Neural progenitor cell (in vitro differentiated cells): ENCODE measurements around the gene ASIC2. TPM values are rescaled to one million over a fixed set of nuclear protein-coding genes. Genes with fewer than 3 reads are reported as not detected.

Source experiments
- DNase-seq: peaks from one replicate; pipeline ENCODE4 v3.0.0-alpha.2; 2016; ENCODE audit warnings: low spot score
- H2AFZ ChIP-seq: fragments of 200-600 bp; sonication (generic); replicated peaks from 2 replicates; pipeline ENCODE4 v1.6.1; 2016; ENCODE audit warnings: antibody characterized with exemption
- H3F3A ChIP-seq: fragments of 200-600 bp; sonication (generic); 2 replicates; pipeline ENCODE4 v1.6.1; 2016; ENCODE audit warnings: antibody characterized with exemption, low read depth
- H3K27ac ChIP-seq: fragments of 200-600 bp; sonication (generic); 2 replicates; pipeline ENCODE4 v1.5.1; 2016; ENCODE audit warnings: mild to moderate bottlenecking
- H3K27me3 ChIP-seq: fragments of 200-600 bp; sonication (generic); 2 replicates; pipeline ENCODE4 v1.6.1; 2016; ENCODE audit warnings: mild to moderate bottlenecking, moderate library complexity
- H3K36me3 ChIP-seq: fragments of 200-600 bp; sonication (generic); 2 replicates; pipeline ENCODE4 v1.5.1; 2016
- H3K4me1 ChIP-seq: fragments of 200-600 bp; sonication (generic); 2 replicates; pipeline ENCODE4 v1.6.1; 2016; ENCODE audit warnings: mixed run types
- H3K4me2 ChIP-seq: fragments of 200-600 bp; sonication (generic); 2 replicates; pipeline ENCODE4 v1.6.1; 2016
- H3K4me3 ChIP-seq: fragments of 200-600 bp; sonication (generic); 2 replicates; pipeline ENCODE4 v1.5.1; 2016
- H3K79me2 ChIP-seq: fragments of 200-600 bp; sonication (generic); 2 replicates; pipeline ENCODE4 v1.6.1; 2016; ENCODE audit warnings: low read depth
- H3K9ac ChIP-seq: fragments of 200-600 bp; sonication (generic); 2 replicates; pipeline ENCODE4 v1.6.1; 2016
- H3K9me3 ChIP-seq: fragments of 200-600 bp; sonication (generic); 2 replicates; pipeline ENCODE4 v1.5.1; 2016; ENCODE audit warnings: low read depth
- H4K20me1 ChIP-seq: fragments of 200-600 bp; sonication (generic); 2 replicates; pipeline ENCODE4 v1.6.1; 2016; ENCODE audit warnings: low read depth
- H3K27ac Mint-ChIP-seq: 3 replicates; pipeline ENCODE4 v1.8.0; 2021; ENCODE audit warnings: mixed read lengths
- H3K27me3 Mint-ChIP-seq: 2 replicates; pipeline ENCODE4 v1.8.0; 2022; ENCODE audit warnings: low read depth, mild to moderate bottlenecking, inconsistent platforms, moderate library complexity, mixed read lengths; ENCODE audit not compliant: insufficient read depth
- H3K36me3 Mint-ChIP-seq: 3 replicates; pipeline ENCODE4 v1.8.0; 2021; ENCODE audit warnings: mixed read lengths
- H3K4me1 Mint-ChIP-seq: 3 replicates; pipeline ENCODE4 v1.8.0; 2021; ENCODE audit warnings: mixed read lengths
- H3K4me3 Mint-ChIP-seq: 3 replicates; pipeline ENCODE4 v1.8.0; 2021; ENCODE audit warnings: mild to moderate bottlenecking, moderate library complexity, mixed read lengths
- H3K9me3 Mint-ChIP-seq: 3 replicates; pipeline ENCODE4 v1.8.0; 2020; ENCODE audit warnings: mixed read lengths
- EZH2 ChIP-seq: fragments of 200-600 bp; sonication (generic); IDR thresholded peaks from 2 replicates; pipeline ENCODE4 v1.6.1; 2017; ENCODE audit warnings: antibody characterized with exemption, mild to moderate bottlenecking, moderate library complexity
- EZH2phosphoT487 ChIP-seq: fragments of 200-600 bp; sonication (generic); IDR thresholded peaks from 2 replicates; pipeline ENCODE4 v1.6.1; 2017; ENCODE audit warnings: antibody characterized with exemption
- total RNA-seq: library from RNA; depleted of rRNA; stranded (reverse); fragments of >200 nt; gene quantifications from 2 replicates; pipeline ENCODE4 v1.2.3, GENCODE V29; 2015; ENCODE audit warnings: low replicate concordance
- TF ChIP-seq, protein P1 (sequence below): fragments of 200-600 bp; sonication (generic); IDR thresholded peaks from 2 replicates; pipeline ENCODE4 v1.5.1; 2017; ENCODE audit warnings: antibody characterized with exemption, mild to moderate bottlenecking

ASIC2 gene
- total RNA-seq, 1 donor from 2014 or later, result 2.3 TPM

DNA sequence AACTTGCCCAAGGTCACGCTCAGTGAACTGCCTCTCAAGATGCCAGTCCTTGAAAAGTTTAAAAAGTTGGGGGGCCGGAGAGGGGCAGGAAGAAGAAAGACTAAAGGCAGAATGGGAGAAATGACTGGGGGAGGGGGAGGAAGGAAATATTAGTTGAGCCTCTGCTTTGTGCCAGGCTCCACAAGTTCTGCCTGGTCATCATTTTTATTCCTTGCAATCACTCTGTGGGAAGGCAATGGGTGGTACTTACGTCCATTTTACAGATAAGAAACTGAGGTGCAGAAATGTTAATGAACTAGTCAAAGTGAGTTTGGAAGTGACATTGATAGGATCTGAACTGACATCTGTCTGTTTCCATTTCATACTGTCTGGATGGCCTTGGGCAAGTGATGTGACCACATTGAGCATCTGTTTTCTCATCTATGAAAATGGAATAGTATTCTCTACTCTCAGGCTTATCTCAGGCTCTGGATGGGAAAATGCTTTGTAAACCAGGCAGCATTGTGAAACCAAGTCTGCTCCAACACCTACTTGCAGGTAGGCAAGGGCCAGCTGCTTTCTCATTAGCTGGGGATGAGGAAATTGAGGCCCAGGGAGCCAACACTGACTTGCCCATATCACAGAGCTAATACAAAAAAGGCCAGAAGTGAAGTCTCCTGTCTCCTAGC is 19.2 kb downstream of the ASIC2 start:
- no peaks in the 10 kb centered on the region for H3K9me3 ChIP-seq
- H3K4me3 Mint-ChIP-seq, result no peak overlapping the region
- no peaks in the 10 kb centered on the region for H4K20me1 ChIP-seq
- peaks cover 16% of the 10 kb centered on the region for H3F3A ChIP-seq
- TF ChIP-seq, protein P1, sequence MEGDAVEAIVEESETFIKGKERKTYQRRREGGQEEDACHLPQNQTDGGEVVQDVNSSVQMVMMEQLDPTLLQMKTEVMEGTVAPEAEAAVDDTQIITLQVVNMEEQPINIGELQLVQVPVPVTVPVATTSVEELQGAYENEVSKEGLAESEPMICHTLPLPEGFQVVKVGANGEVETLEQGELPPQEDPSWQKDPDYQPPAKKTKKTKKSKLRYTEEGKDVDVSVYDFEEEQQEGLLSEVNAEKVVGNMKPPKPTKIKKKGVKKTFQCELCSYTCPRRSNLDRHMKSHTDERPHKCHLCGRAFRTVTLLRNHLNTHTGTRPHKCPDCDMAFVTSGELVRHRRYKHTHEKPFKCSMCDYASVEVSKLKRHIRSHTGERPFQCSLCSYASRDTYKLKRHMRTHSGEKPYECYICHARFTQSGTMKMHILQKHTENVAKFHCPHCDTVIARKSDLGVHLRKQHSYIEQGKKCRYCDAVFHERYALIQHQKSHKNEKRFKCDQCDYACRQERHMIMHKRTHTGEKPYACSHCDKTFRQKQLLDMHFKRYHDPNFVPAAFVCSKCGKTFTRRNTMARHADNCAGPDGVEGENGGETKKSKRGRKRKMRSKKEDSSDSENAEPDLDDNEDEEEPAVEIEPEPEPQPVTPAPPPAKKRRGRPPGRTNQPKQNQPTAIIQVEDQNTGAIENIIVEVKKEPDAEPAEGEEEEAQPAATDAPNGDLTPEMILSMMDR, result no peak
- no peak for TF ChIP-seq EZH2
- no peak for TF ChIP-seq EZH2phosphoT487
- H3K9ac ChIP-seq, result no peak overlapping the region
- DNase-seq, result no peak
- peaks cover 5% of the 10 kb centered on the region for H3K27me3 Mint-ChIP-seq
- no peaks in the 10 kb centered on the region for H3K36me3 ChIP-seq
- no peaks in the 10 kb centered on the region for H3K36me3 Mint-ChIP-seq
- peaks cover 7% of the 10 kb centered on the region for H3K4me1 Mint-ChIP-seq
- no peaks in the 10 kb centered on the region for H3K9me3 Mint-ChIP-seq
- no peak overlapping the region for H3K27ac ChIP-seq
- H3K4me3 ChIP-seq, result no peak overlapping the region
- peaks cover 26% of the 10 kb centered on the region for H3K4me1 ChIP-seq
- no peaks in the 10 kb centered on the region for H3K79me2 ChIP-seq
- H2AFZ ChIP-seq, result no peak overlapping the region
- H3K27ac Mint-ChIP-seq, result no peak overlapping the region
- peaks cover 5% of the 10 kb centered on the region for H3K27me3 ChIP-seq
- no peak overlapping the region for H3K4me2 ChIP-seq

DNA sequence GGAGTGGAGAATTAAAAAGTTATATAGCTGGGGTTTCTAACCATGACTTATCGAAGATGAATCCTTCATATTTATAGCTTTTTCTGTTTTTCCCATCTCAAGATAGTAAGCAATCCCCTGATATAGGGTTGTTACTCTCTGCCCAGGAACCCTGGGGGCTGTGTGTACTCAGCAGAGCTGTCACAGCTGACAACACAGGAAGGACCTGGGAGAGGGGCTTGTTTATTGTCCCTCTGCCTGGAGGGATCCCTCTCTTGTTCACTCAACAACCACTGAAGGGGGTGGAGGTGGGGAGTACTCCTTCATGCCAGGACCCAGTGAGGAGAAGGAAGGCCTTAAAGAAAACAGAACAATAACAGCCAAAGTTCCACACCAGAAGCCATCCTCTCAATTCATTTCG is 19.8 kb downstream of the ASIC2 start:
- TF ChIP-seq EZH2, result no peak
- TF ChIP-seq, protein P1, result no peak
- TF ChIP-seq EZH2phosphoT487, result no peak
- Mint-ChIP-seq H3K27ac (no peak overlapping the region), H3K27me3 (peaks cover 5% of the 10 kb centered on the region), H3K9me3 (no peaks in the 10 kb centered on the region), H3K4me1 (peaks cover 7% of the 10 kb centered on the region), H3K4me3 (no peak overlapping the region), H3K36me3 (no peaks in the 10 kb centered on the region)
- Histone ChIP-seq H3K4me3 (no peak overlapping the region), H2AFZ (no peak overlapping the region), H4K20me1 (no peaks in the 10 kb centered on the region), H3K27me3 (peaks cover 7% of the 10 kb centered on the region), H3K36me3 (no peaks in the 10 kb centered on the region), H3K9me3 (no peaks in the 10 kb centered on the region), H3K9ac (no peak overlapping the region), H3F3A (peaks cover 13% of the 10 kb centered on the region), H3K4me2 (no peak overlapping the region), H3K79me2 (no peaks in the 10 kb centered on the region), H3K4me1 (peaks cover 20% of the 10 kb centered on the region), H3K27ac (no peak overlapping the region)
- no peak for DNase-seq

DNA sequence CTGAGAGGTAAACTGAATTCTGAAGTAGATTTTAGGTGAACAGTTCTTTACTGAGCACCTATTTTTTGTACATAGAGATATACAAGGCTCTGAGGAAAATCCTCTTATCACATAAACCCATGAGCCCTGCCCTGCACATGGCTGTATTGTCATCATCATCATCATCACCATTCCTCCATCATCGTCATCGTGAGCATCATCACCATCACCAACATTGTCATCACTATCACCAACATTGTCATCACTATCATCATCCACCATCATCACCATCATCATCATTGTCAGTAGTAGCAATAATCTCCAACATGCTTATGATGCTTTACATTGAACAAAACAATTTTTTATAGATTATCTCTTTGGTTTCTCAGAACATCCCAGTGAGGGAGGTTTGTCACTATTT is 20.7 kb downstream of the ASIC2 start:
- no peaks in the 10 kb centered on the region for H3K79me2 ChIP-seq
- no peak overlapping the region for H3K4me2 ChIP-seq
- no peaks in the 10 kb centered on the region for H3K9me3 ChIP-seq
- H3F3A ChIP-seq, result peaks cover 5% of the 10 kb centered on the region
- H3K9ac ChIP-seq, result no peak overlapping the region
- H3K27me3 ChIP-seq, result peaks cover 7% of the 10 kb centered on the region
- H2AFZ ChIP-seq, result no peak overlapping the region
- H3K4me3 ChIP-seq, result no peak overlapping the region
- Mint-ChIP-seq H3K27me3 (peaks cover 3% of the 10 kb centered on the region), H3K4me3 (no peak overlapping the region), H3K4me1 (no peaks in the 10 kb centered on the region), H3K36me3 (no peaks in the 10 kb centered on the region), H3K27ac (no peak overlapping the region), H3K9me3 (no peaks in the 10 kb centered on the region)
- no peak for TF ChIP-seq EZH2phosphoT487
- TF ChIP-seq, protein P1, result no peak
- no peak for TF ChIP-seq EZH2
- no peaks in the 10 kb centered on the region for H4K20me1 ChIP-seq
- H3K4me1 ChIP-seq, result peaks cover 12% of the 10 kb centered on the region
- DNase-seq, result no peak
- no peaks in the 10 kb centered on the region for H3K36me3 ChIP-seq
- no peak overlapping the region for H3K27ac ChIP-seq
